Muscle layer of colon (tissue), 2 donors: ENCODE measurements around the gene PPP2R2C.

Experiments used
- H3K27ac ChIP-seq: one replicate; pipeline ENCODE4 v1.7.0; 2013; ENCODE audit warnings: low read depth, mild to moderate bottlenecking, low read length, moderate library complexity
- H3K27me3 ChIP-seq, 2 donors: one replicate each; pipeline ENCODE4 v1.7.0; 2013; ENCODE audit warnings: low read length in 2 of 2, mild to moderate bottlenecking in 2 of 2; ENCODE audit not compliant: insufficient read depth in 2 of 2, control insufficient read depth in 1 of 2
- H3K36me3 ChIP-seq: one replicate; pipeline ENCODE4 v1.7.0; 2013; ENCODE audit warnings: mild to moderate bottlenecking, low read length; ENCODE audit not compliant: insufficient read depth
- H3K4me1 ChIP-seq: one replicate; pipeline ENCODE4 v1.7.0; 2013; ENCODE audit warnings: mild to moderate bottlenecking, low read length; ENCODE audit not compliant: insufficient read depth
- H3K4me3 ChIP-seq, 2 donors: one replicate each; pipeline ENCODE4 v1.7.0; 2013; ENCODE audit warnings: low read length in 2 of 2, low read depth in 1 of 2, mild to moderate bottlenecking in 1 of 2, moderate library complexity in 1 of 2
- H3K9ac ChIP-seq: one replicate; pipeline ENCODE4 v1.7.0; 2013; ENCODE audit warnings: low read length
- H3K9me3 ChIP-seq: one replicate; pipeline ENCODE4 v1.7.0; 2013; ENCODE audit warnings: mild to moderate bottlenecking, low read length
- donor health status: abdominal sarcoma.
- donor health status: Adenocarcinoma of cecum.

Gene PPP2R2C

GRCh38 chr4:6350646-6351045, 121.8 kb downstream of the PPP2R2C start:
- Histone ChIP-seq H3K4me3 (no peak overlapping the region), H3K27ac (no peak overlapping the region), H3K4me1 (no peaks in the 10 kb centered on the region), H3K9ac (no peak overlapping the region), H3K36me3 (no peaks in the 10 kb centered on the region), H3K27me3 (no peaks in the 10 kb centered on the region), H3K9me3 (no peaks in the 10 kb centered on the region)

GRCh38 chr4:6349896-6350603, 122.4 kb downstream of the PPP2R2C start:
- no peak overlapping the region for H3K27ac ChIP-seq
- no peak overlapping the region for H3K9ac ChIP-seq
- H3K27me3 ChIP-seq = no peaks in the 10 kb centered on the region
- no peaks in the 10 kb centered on the region for H3K36me3 ChIP-seq
- H3K4me3 ChIP-seq = no peak overlapping the region
- no peaks in the 10 kb centered on the region for H3K4me1 ChIP-seq
- no peaks in the 10 kb centered on the region for H3K9me3 ChIP-seq

- Histone ChIP-seq H3K36me3 (no peaks in the 10 kb centered on the region), H3K4me3 (no peak overlapping the region), H3K27me3 (no peaks in the 10 kb centered on the region), H3K27ac (no peak overlapping the region), H3K9ac (no peak overlapping the region), H3K4me1 (no peaks in the 10 kb centered on the region), H3K9me3 (no peaks in the 10 kb centered on the region)
These were observed 124.0 kb downstream of the PPP2R2C start for GRCh38 chr4:6348408-6348807.

GRCh38 chr4:6347511-6348045, 124.8 kb downstream of the PPP2R2C start:
- Histone ChIP-seq H3K27me3 (no peaks in the 10 kb centered on the region), H3K9ac (no peak overlapping the region), H3K36me3 (no peaks in the 10 kb centered on the region), H3K4me1 (no peaks in the 10 kb centered on the region), H3K4me3 (no peak overlapping the region), H3K9me3 (no peaks in the 10 kb centered on the region), H3K27ac (no peak overlapping the region)

GRCh38 chr4:6346373-6347110, 125.9 kb downstream of the PPP2R2C start:
- Histone ChIP-seq H3K9ac (no peak overlapping the region), H3K4me3 (no peak overlapping the region), H3K9me3 (no peaks in the 10 kb centered on the region), H3K36me3 (no peaks in the 10 kb centered on the region), H3K4me1 (no peaks in the 10 kb centered on the region), H3K27ac (no peak overlapping the region), H3K27me3 (no peaks in the 10 kb centered on the region)

- H3K4me3 ChIP-seq = no peak overlapping the region
- H3K36me3 ChIP-seq = no peaks in the 10 kb centered on the region
- no peaks in the 10 kb centered on the region for H3K27me3 ChIP-seq
- H3K4me1 ChIP-seq = no peaks in the 10 kb centered on the region
- no peak overlapping the region for H3K9ac ChIP-seq
- H3K27ac ChIP-seq = no peak overlapping the region
- no peaks in the 10 kb centered on the region for H3K9me3 ChIP-seq
These were observed 126.5 kb downstream of the PPP2R2C start for GRCh38 chr4:6345866-6346265.

GRCh38 chr4:6345096-6345830, 127.2 kb downstream of the PPP2R2C start:
- no peak overlapping the region for H3K4me3 ChIP-seq
- H3K4me1 ChIP-seq = no peaks in the 10 kb centered on the region
- H3K9me3 ChIP-seq = no peaks in the 10 kb centered on the region
- peaks cover 0 to under 1% of the 10 kb centered on the region in 2 donors for H3K27me3 ChIP-seq
- H3K36me3 ChIP-seq = no peaks in the 10 kb centered on the region
- H3K27ac ChIP-seq = no peak overlapping the region
- H3K9ac ChIP-seq = no peak overlapping the region

GRCh38 chr4:6343939-6344408, 128.4 kb downstream of the PPP2R2C start:
- no peaks in the 10 kb centered on the region for H3K4me1 ChIP-seq

GRCh38 chr4:6342530-6343293, 129.7 kb downstream of the PPP2R2C start:
- H3K27ac ChIP-seq = no peak overlapping the region
- no peak overlapping the region for H3K9ac ChIP-seq
- H3K9me3 ChIP-seq = no peaks in the 10 kb centered on the region
- no peak overlapping the region for H3K4me3 ChIP-seq
- no peaks in the 10 kb centered on the region for H3K36me3 ChIP-seq
- H3K4me1 ChIP-seq = no peaks in the 10 kb centered on the region
- H3K27me3 ChIP-seq = peaks cover 0 to 20% of the 10 kb centered on the region in 2 donors

More at GRCh38 chr4:6343939-6344408, 128.4 kb downstream of the PPP2R2C start:
- H3K27me3 ChIP-seq = peaks cover 0 to 12% of the 10 kb centered on the region in 2 donors
- no peak overlapping the region for H3K27ac ChIP-seq
- H3K9ac ChIP-seq = no peak overlapping the region
- H3K36me3 ChIP-seq = no peaks in the 10 kb centered on the region
- no peak overlapping the region for H3K4me3 ChIP-seq
- no peaks in the 10 kb centered on the region for H3K9me3 ChIP-seq

- H3K9me3 ChIP-seq = no peaks in the 10 kb centered on the region
- no peaks in the 10 kb centered on the region for H3K36me3 ChIP-seq
- H3K4me1 ChIP-seq = no peaks in the 10 kb centered on the region
- no peak overlapping the region for H3K9ac ChIP-seq
- H3K4me3 ChIP-seq = no peak overlapping the region
- H3K27ac ChIP-seq = no peak overlapping the region
- H3K27me3 ChIP-seq = peaks cover 0 to 20% of the 10 kb centered on the region in 2 donors
These were observed 130.7 kb downstream of the PPP2R2C start for GRCh38 chr4:6341696-6342095.
